Memory B cell (primary cell): ENCODE results near the gene RSPO1.
A peak's percentile ranks its signal among the peaks of the same experiment; 100 is the strongest.
"Not testable (repeated sequence)": the region's sequence is repeated elsewhere in the genome, so short reads cannot be mapped to it uniquely, and the experiment has no call there.

Source experiments
- ATAC-seq: fragments of 150-1000 bp; cut with Tn5 transposase; 2 replicates; pipeline ENCODE4 v1.10.0; 2021; ENCODE audit warnings: low read depth, mild to moderate bottlenecking, moderate library complexity
- DNase-seq, 2 donors: peaks; one replicate each; pipeline ENCODE4 v3.0.0; 2022; ENCODE audit warnings: low spot score in 2 of 2
- H3K27ac Mint-ChIP-seq: one replicate; pipeline ENCODE4 v1.8.0; 2022; ENCODE audit warnings: mild to moderate bottlenecking, moderate library complexity, mixed read lengths
- H3K27me3 Mint-ChIP-seq: one replicate; pipeline ENCODE4 v1.8.0; 2022; ENCODE audit warnings: mixed read lengths
- H3K36me3 Mint-ChIP-seq: one replicate; pipeline ENCODE4 v1.8.0; 2022; ENCODE audit warnings: mild to moderate bottlenecking, mixed read lengths
- H3K4me1 Mint-ChIP-seq: one replicate; pipeline ENCODE4 v1.8.0; 2022; ENCODE audit warnings: mixed read lengths
- H3K4me3 Mint-ChIP-seq: one replicate; pipeline ENCODE4 v1.8.0; 2022; ENCODE audit warnings: mild to moderate bottlenecking, moderate library complexity, mixed read lengths
- H3K9me3 Mint-ChIP-seq: one replicate; pipeline ENCODE4 v1.8.0; 2022; ENCODE audit warnings: mixed read lengths

The RSPO1 gene

DNA sequence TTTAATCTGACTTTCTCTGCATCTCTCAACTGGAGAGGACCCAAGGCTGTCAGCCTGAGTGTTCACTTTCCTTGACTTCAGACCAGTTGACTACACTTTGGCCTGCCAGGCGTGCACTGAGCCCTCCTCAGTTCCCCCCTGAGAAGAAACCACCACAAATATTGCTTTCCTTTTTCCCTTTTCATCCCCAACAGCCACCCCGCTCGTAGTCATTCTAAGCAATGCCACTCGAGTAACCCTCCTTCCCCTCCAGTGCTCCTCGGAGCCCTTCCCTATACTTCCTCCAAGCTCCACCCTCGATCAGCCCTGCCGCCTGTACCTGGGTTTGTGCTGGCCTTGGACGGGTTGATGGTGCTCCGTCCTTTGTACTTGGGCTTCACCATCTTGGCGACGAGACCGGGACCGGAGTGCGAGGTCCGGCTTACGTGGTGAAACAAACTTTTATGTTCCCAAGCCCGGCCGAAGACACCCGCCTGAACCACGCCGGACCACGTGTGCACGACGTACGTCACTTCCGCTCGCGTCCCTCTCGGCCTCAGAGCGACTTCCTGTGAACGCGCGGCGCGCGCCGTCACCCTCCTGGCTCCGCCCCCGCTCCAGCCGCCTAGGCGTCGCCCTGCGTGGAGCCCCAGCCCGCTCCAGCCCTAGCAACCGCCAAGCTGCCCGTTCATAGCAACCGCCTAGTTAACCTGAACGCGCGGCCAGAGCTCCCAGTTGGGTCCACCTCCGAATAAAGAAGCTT is 39.1 kb downstream of the RSPO1 start, which contains the start of gene GNL2:
Gene GNL2, minus strand, starts transcription at position 498 of the 742 bp plus-strand sequence. Its CDS starts 115 bp downstream, at position 383.
- DNase-seq (peak; percentile 94 to 95), ATAC-seq (peak; percentile 98)
- peaks cover 4% of the 10 kb centered on the region for H3K36me3 Mint-ChIP-seq
- H3K27ac Mint-ChIP-seq, result peak within 1 kb of the TSS; percentile 96
- H3K4me3 Mint-ChIP-seq, result peak within 1 kb of the TSS; percentile 98
- no peaks in the 10 kb centered on the region for H3K27me3 Mint-ChIP-seq
- peaks cover 11% of the 10 kb centered on the region for H3K4me1 Mint-ChIP-seq
- no peaks in the 10 kb centered on the region for H3K9me3 Mint-ChIP-seq

DNA sequence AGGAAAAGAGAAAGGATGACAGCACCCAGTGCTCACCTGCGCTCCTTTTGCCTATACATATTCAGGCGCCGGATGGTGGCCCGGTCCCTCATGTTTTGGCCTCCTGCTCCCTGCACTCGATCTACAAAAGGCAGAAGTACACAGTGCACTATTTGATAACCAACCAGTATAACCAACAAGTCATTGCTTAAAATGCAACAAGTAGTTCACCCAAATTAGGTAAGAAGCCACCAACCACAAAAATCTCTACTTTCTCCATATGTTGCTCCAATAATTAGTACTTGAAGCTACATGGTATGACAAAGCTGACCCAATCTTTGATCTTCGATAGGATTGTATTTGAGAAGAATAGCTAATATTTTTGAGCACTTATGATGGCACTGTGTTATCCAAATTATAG is 41.0 kb downstream of the RSPO1 start:
- peaks cover 8% of the 10 kb centered on the region for H3K36me3 Mint-ChIP-seq
- no peaks in the 10 kb centered on the region for H3K9me3 Mint-ChIP-seq
- no peak overlapping the region for H3K27ac Mint-ChIP-seq
- ATAC-seq, result no peak
- no peak for DNase-seq
- no peaks in the 10 kb centered on the region for H3K27me3 Mint-ChIP-seq
- H3K4me3 Mint-ChIP-seq, result no peak overlapping the region
- H3K4me1 Mint-ChIP-seq, result peaks cover 11% of the 10 kb centered on the region

DNA sequence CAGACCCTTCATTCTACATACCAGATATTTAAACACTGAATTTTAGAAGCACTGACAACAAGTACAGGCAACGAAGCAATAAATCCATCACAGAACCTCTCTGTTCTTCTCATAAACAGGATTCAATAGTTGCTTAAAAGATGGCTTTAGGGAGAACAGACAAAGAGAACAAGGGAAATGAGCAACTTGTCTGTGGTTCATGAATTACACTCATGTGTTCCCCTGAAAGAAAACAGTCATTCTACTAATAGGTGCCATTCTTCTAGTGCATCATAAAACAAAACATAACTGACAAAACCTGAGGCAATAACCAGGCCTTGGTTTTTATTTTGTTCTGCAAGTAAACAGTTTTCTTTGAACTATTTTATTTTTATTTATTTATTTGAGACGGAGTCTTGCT is 45.8 kb downstream of the RSPO1 start:
- H3K9me3 Mint-ChIP-seq, result no peaks in the 10 kb centered on the region
- no peak overlapping the region for H3K4me3 Mint-ChIP-seq
- no peak for ATAC-seq
- H3K27ac Mint-ChIP-seq, result no peak overlapping the region
- no peak for DNase-seq
- no peaks in the 10 kb centered on the region for H3K27me3 Mint-ChIP-seq
- peaks cover 22% of the 10 kb centered on the region for H3K36me3 Mint-ChIP-seq
- peaks cover 2% of the 10 kb centered on the region for H3K4me1 Mint-ChIP-seq

DNA sequence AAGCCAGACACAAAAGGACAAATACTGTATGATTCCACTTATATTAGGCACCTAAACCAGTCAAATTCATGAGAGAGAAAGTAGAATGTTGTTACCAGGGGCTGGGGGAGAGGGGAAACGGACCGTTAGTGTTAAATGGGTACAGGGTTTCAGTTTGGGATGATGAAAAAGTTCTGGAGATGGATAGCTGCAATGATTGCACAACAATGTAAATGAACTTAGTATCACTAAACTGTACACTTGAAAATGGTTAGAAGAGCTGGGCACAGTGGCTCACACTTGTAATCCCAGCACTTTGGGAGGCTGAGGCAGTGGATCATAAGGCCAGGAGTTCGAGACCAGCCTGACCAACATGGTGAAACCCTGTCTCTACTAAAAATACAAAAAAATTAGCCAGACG is 50.1 kb downstream of the RSPO1 start:
- DNase-seq, H3K9me3 Mint-ChIP-seq, H3K27ac Mint-ChIP-seq, H3K27me3 Mint-ChIP-seq, ATAC-seq, H3K4me1 Mint-ChIP-seq, H3K4me3 Mint-ChIP-seq: not testable (repeated sequence)
- H3K36me3 Mint-ChIP-seq, result peaks cover 37% of the 10 kb centered on the region

DNA sequence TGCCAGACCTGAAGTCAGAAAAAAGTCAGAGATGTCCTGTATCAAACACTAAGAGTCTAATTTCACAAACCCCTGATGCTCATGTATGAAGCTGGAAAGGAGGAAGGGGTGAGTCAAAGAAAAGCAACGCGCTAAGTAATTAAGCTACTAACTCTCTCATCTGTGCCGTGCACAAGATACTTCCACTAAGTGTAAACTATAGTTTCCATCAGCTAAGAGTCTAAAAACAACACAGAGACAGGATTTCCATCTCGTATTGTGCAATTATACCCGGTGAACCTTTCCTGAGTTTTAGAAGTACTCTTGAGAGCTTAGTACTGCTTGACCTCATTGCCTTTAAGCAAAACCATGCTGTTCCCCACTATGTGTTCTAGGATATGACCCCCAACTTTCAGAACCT is 59.0 kb downstream of the RSPO1 start:
- Mint-ChIP-seq H3K4me1 (no peaks in the 10 kb centered on the region), H3K27ac (no peak overlapping the region), H3K27me3 (no peaks in the 10 kb centered on the region)

DNA sequence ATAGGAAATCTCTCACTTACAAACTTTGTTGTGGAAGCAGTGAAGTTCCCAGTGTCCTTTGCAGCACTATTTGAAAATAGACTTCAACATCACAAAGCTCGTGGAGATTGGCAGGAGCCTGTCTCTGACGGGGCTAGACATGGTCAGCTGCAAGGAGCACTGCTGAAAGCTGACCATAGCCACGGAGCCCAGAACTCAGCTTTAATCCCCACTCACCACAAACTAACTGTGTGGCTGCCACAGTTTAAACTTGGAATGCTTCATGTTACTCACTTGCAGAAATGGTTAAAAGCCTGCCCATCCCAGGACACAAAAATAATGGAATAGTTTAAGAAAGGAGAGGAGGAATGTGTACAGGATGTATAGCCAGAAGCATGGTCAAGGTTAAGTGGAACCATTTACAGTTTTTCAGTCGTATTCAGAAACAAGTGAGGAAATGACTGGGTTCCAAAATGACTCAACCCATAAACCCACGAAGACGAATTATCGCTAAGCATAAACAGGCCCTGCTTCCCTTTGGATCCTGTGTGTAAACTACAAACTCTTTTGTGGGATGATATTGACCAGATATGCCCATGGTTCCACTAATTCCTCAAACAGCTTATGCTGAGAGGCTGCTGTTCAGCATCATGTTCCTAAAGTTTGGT is 59.7 kb downstream of the RSPO1 start:
- ATAC-seq, result no peak
- peaks cover 41% of the 10 kb centered on the region for H3K36me3 Mint-ChIP-seq
- H3K9me3 Mint-ChIP-seq, result no peaks in the 10 kb centered on the region
- no peaks in the 10 kb centered on the region for H3K27me3 Mint-ChIP-seq
- H3K27ac Mint-ChIP-seq, result no peak overlapping the region
- no peaks in the 10 kb centered on the region for H3K4me1 Mint-ChIP-seq
- no peak overlapping the region for H3K4me3 Mint-ChIP-seq
- DNase-seq, result no peak

More for the DNA sequence above, 59.0 kb downstream of the RSPO1 start:
- ATAC-seq, result no peak
- no peak for DNase-seq
- H3K36me3 Mint-ChIP-seq, result peaks cover 40% of the 10 kb centered on the region
- H3K4me3 Mint-ChIP-seq, result no peak overlapping the region
- no peaks in the 10 kb centered on the region for H3K9me3 Mint-ChIP-seq

DNA sequence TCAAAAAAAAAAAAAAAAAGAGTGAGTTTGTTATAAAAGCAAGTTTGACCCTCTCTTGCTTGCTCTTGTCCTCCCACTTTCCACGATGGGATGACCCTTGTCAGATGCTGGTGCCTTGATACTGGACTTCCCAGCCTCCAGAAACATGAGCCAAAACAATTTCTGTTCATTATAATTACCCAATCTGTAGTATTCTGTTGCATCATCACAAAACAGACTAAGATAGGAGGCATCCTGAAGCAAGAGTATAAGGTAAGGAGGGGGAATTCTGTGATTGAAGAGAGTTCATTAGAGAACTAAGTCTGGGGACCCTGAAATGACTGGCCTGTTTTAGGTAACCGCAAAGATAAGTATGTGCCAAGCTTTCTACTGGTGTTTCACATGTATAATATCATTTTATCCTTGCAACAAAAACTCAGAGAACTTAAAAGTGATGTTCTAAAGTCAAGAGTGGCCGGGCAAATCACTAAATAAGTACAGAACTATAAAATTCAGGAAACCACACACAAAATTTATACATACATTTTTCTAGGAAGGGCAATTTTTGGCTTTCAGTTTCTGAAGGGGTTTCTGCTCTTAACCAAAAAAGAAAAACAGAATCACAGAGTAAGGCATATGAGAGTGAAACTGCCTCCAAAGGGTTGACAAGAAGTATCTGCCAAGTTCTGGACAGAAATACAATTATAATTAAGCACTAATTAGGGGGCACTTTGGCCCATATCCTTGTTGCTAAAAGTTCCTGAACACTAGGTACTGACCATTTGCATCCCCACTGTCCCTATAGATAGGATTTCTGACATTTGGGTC is 64.0 kb downstream of the RSPO1 start:
- H3K9me3 Mint-ChIP-seq, result no peaks in the 10 kb centered on the region
- H3K4me1 Mint-ChIP-seq, result no peaks in the 10 kb centered on the region
- H3K36me3 Mint-ChIP-seq, result peaks cover 53% of the 10 kb centered on the region
- H3K27ac Mint-ChIP-seq, result no peak overlapping the region
- ATAC-seq (no peak), DNase-seq (no peak)
- no peak overlapping the region for H3K4me3 Mint-ChIP-seq
- no peaks in the 10 kb centered on the region for H3K27me3 Mint-ChIP-seq

DNA sequence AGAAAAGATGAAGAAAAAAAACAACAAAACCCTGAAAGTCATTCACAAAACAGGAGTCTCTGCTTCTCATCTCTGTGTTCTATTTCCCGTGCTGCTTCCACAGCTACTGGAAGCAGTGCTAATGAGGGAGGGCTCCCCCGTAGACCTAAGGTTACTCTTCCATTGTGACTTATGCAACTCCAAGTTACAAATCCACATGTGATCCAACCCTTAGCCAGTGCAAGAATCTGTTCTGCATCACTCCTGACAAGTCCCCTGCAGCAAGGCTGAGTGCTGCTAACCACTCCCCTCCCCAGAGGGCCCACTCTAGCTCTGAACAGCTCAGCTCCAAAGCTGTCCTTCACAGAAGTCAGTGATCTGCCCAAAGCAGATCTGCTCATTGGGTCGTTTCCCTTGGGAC is 67.7 kb downstream of the RSPO1 start:
- Mint-ChIP-seq H3K36me3 (peaks cover 44% of the 10 kb centered on the region), H3K4me1 (no peaks in the 10 kb centered on the region), H3K9me3 (no peaks in the 10 kb centered on the region), H3K4me3 (no peak overlapping the region), H3K27ac (no peak overlapping the region), H3K27me3 (no peaks in the 10 kb centered on the region)
- ATAC-seq (no peak), DNase-seq (no peak)

DNA sequence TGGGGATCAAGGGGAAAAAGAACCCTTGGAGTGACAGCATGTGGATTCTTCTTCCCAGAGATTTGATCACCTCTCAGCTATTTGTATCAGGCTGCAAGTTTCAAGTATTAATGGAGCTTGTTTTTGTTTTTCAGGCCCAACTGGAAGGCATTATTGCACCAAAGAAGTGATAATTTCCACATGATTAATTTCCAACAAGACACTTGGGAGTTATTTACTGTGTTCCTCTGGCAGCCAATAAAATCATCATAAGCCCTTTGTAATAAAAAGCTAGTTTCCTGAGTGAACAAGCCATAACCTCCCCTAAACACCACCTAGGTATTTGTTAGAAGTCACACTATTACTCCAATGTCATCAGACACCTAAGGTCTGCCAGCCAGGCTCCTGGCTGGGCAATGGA is 69.8 kb downstream of the RSPO1 start:
- ATAC-seq (no peak), DNase-seq (no peak)
- no peaks in the 10 kb centered on the region for H3K4me1 Mint-ChIP-seq
- peaks cover 36% of the 10 kb centered on the region for H3K36me3 Mint-ChIP-seq
- no peak overlapping the region for H3K27ac Mint-ChIP-seq
- no peak overlapping the region for H3K4me3 Mint-ChIP-seq
- no peaks in the 10 kb centered on the region for H3K27me3 Mint-ChIP-seq
- no peaks in the 10 kb centered on the region for H3K9me3 Mint-ChIP-seq

DNA sequence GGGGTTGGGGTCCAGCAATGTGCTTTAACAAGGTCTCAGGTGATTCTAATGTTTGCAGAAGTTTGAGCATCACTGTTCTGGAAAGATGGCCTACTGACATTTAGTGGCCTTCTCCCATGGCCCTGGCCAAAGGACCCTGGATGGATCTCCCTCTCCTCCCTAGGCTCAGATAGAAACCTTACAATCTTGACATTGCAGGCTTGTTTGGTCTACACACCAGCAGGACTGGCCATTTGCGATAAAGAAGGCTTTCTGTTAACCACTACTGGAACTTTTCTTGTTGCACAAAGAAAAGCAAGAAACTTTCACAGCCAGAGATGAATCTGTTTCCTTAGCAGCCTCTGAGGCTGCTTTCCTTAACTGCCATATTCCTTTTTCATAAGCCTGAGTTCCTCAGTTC is 71.7 kb downstream of the RSPO1 start:
- no peak for ATAC-seq
- DNase-seq, result no peak
- H3K36me3 Mint-ChIP-seq, result peaks cover 20% of the 10 kb centered on the region
- no peaks in the 10 kb centered on the region for H3K9me3 Mint-ChIP-seq
- H3K4me1 Mint-ChIP-seq, result no peaks in the 10 kb centered on the region
- peaks cover 2% of the 10 kb centered on the region for H3K27me3 Mint-ChIP-seq
- no peak overlapping the region for H3K4me3 Mint-ChIP-seq
- H3K27ac Mint-ChIP-seq, result no peak overlapping the region
